HG03103 (cell line): ENCODE results near the gene TRAF7.
"Not testable (repeated sequence)": the region's sequence is repeated elsewhere in the genome, so short reads cannot be mapped to it uniquely, and the experiment has no call there.

ENCODE experiments used
- ATAC-seq: cut with Tn5 transposase; IDR thresholded peaks from one replicate; pipeline ENCODE4 v1.9.1; 2021; ENCODE audit warnings: low read depth; ENCODE audit not compliant: unreplicated experiment

TRAF7 gene

DNA sequence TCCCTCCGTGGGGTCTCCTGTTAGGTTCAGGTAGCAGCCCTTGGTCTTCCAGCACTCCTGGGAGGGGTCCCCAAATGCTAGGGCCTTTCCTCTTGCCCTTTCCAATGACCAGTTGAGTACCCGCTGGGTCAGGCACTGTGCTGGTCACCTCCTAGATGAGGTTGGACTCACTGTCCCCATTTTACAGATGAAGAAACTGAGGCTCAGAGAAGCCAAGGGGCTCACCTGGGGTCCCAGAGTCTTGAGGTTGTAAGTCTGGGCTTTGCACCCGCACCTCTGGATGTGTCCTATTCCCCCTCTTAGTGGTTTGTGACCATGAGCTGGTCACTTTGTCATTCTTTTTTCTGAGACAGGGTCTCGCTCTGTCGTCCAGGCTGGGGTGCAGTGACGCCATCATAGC lies 42.2 kb downstream of the TRAF7 start:
- no peak for ATAC-seq

DNA sequence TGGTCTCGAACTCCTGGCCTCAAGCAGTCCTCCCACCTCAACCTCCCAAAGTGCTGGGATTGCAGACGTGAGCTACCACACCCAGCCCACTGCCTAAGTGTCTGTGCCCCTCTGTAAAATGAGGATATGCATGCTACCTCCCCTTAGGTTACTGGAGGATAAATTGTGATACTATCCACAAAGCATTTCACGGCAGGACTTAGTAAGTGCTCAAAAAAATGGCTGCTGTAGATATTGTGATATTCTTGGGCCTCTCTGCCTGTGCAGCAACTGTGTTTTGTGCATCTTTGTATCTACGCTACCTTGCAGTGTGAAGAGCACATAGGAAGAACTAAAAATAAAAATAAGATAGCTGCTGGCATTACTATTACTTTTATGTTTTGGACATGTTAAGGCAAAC lies 42.7 kb downstream of the TRAF7 start:
- no peak for ATAC-seq

- ATAC-seq, result no peak
These were observed 43.5 kb downstream of the TRAF7 start for GRCh38 chr16:2199095-2199494.

DNA sequence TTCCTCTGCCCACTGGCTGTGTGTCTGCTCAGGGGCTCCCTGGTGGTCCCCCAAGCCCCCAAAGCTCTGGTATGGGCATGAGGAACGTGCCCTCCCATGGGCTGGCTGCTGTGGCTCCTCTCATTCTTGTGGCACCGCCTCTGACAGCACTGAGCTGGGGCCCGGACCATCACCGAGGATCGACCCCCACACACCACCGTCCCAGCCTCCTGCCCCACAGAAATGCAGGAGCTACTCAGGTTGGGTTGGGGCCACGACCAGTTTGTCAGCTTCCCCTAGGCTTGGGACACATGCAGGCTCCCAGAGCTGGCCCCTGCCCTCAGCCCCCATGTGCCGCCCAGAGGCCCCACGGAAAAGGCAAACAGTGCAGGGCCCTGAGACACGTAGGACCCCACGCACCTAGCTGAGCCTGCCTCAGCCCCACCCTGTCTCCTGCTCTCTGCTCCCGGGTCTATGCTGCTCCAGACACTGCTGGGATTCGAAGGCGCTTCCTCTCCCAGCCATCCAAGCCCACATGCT lies 44.1 kb downstream of the TRAF7 start:
- ATAC-seq, result no peak

DNA sequence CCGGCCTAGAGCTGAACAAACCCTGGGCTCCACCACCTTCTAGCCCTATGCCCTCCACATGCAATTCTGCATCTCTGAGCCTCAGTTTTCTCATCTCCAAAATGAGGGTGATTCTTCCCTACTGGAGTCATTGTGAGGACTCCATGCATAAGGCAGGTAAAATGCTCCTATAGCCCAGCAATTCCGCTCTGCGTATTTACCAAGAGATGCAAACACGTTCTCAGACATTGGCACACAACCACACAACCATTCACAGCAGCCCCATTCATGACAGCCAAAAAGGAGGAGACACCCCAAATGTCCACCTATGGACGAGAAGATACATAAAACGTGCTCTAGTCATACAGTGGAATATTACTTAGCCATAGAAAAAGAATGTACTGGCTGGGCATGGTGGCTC lies 44.7 kb downstream of the TRAF7 start:
- no peak for ATAC-seq

DNA sequence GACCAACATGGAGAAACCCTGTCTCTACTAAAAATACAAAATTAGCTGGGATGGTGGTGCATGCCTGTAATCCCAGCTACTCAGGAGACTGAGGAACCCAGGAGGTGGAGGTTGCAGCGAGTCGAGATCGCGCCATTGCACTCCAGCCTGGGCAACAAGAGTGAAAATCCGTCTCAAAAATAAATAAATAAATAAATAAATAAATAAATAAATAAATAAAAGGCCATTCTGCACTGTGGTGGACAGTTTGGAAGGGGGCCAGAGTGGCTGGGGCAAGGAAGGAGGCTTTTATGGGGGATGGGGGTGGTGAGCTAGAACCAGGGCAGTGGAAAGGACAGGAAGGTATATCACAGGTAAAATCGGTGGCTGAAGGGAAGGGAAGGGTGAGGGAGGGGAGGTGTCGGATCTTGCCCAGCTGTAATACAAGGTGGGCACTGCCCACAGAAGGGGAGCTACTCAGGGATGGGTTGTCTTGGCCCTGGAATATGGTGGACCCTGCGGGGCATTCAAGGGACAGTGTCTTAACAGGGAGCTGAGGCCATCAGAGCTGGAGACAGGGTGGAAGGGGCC lies 47.6 kb downstream of the TRAF7 start:
- not testable (repeated sequence) for ATAC-seq

- no peak for ATAC-seq
These were observed 49.0 kb downstream of the TRAF7 start for GRCh38 chr16:2204416-2205103.

DNA sequence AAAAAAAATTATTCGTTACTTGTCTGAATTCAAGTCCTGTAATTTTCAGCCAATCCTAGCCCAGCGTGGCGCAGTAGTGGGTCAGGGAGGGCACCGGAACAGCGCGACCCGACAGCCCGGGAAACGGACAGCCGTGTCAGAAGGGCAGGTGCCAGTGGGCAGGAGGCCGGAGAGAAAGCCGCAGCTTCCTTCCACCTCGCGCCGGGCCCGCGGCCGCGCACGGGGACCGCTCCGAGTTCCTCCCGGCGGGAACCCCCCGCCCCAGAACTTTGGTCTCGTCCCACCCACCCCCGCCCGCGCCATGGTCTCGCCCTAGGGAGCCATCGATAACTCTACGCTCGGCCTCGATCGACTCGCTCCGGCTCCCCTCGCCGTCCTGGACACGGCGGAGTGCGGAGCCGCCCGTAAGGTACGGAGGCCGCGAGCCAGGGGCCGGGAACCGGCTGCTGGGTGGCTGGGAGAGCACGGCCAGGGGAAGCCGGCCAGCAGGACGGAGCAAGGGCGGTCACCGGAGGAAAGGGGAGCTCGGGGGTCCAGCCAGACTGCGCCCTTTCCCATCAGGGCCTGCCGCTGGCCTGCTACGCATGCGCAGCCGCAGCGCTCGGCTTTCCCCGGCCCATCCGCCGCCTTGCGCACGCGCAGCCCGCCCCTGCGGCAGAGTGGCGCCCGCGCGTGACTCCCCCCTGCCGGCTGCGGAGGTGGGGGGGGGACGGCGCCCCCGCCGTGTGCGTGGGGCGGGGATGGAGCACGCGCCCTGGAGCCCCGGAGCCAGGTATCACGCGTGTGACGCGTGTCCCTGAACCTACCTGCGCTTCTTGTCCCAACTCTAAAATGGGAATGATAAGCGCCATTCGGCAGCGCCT lies 49.8 kb downstream of the TRAF7 start, which contains the start of gene MLST8:
TSS of gene MLST8 (plus strand) at position 351 of the 863 bp plus-strand sequence. CDS start 632 bp downstream, outside the sequence.
- peak; percentile 67 for ATAC-seq

GRCh38 chr16:2205967-2206313 lies 50.4 kb downstream of the TRAF7 start:
- peak; percentile 5 for ATAC-seq

DNA sequence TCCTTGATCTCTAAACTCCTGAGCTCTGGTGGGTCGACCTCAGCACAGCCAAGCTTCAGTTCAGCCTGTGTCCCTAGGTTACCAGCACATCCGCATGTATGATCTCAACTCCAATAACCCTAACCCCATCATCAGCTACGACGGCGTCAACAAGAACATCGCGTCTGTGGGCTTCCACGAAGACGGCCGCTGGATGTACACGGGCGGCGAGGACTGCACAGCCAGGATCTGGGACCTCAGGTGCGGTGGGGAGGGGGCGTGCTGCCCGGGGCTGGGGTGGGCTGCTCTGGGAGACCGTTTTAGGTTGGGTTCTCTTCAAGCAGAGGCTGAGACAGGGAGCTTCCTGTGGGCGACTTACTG lies 50.8 kb downstream of the TRAF7 start:
- no peak for ATAC-seq

GRCh38 chr16:2206780-2207433 lies 51.3 kb downstream of the TRAF7 start:
- no peak for ATAC-seq

DNA sequence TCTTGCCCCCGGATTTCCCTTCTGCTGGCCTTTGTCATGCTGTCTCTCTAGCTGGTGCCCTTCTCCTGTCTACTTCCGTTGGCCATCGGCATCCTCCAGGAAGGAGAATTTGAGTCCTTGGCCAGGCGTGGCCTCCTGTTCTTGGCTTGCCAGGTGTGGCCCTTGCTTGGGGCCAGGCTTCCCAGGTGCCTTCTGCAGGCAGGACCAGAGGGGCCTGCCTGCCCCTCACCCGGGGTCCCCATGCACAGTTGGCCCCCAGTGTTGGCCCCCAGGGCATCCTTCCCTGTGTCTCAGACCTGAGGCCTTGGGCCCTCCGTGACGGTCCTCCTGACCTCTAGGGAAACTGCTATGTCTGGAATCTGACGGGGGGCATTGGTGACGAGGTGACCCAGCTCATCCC lies 52.3 kb downstream of the TRAF7 start:
- no peak for ATAC-seq

GRCh38 chr16:2208308-2208707 lies 52.7 kb downstream of the TRAF7 start:
- ATAC-seq, result no peak

DNA sequence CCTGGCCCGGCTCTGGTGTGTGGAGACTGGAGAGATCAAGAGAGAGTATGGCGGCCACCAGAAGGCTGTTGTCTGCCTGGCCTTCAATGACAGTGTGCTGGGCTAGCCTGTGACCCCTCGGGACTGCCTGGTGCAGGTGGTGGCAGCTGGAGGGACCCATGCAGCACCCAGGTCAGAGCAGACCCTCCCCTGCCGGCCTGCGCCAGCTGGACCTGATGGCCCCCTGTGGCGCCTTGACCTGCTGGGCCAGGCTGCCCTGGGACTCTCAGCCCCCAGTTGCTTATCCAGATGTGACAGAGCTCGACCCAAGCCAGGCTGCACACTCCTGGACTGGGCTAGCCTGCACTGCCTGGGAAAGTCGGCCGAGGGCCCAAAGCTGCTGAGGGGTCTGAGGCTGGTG lies 53.2 kb downstream of the TRAF7 start:
- ATAC-seq, result no peak

DNA sequence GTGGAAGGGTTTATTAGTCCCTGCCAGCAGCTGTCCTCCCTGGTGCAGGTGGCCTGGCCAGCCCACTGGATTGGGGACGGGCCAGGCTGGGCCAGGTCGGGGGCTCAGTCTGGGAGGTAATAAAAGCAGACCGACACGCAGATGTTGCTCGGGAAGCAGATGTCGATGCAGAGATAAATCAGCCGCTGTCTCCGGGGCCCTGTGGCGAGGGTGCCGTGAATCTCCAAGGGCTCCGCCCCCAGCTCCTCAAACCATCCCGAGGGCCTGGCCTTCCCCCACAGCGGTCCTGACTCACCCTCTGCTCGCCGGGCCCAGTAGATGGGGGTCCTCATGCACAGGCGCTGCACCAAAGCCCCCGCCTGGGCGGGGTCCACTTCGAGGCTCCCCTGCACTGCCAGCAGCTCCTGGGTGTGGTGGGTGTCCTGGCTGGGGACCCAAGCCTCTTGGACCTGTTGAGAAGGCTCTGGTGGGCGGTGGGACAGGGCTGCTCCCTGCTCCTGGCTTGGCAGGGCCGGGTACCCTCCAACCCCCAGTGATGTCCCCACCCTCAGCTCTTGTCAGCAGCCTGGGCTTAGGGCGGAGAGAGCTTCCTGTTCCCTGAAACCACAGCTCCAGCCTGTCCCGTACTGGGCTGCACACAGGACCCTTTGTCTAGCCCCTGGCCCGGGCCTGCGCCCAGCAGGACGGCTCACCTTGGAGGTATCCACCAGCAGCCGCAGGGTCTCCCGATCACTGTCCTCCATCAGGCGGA lies 53.9 kb downstream of the TRAF7 start:
- no peak for ATAC-seq

GRCh38 chr16:2210009-2210332 lies 54.4 kb downstream of the TRAF7 start:
- ATAC-seq, result no peak

DNA sequence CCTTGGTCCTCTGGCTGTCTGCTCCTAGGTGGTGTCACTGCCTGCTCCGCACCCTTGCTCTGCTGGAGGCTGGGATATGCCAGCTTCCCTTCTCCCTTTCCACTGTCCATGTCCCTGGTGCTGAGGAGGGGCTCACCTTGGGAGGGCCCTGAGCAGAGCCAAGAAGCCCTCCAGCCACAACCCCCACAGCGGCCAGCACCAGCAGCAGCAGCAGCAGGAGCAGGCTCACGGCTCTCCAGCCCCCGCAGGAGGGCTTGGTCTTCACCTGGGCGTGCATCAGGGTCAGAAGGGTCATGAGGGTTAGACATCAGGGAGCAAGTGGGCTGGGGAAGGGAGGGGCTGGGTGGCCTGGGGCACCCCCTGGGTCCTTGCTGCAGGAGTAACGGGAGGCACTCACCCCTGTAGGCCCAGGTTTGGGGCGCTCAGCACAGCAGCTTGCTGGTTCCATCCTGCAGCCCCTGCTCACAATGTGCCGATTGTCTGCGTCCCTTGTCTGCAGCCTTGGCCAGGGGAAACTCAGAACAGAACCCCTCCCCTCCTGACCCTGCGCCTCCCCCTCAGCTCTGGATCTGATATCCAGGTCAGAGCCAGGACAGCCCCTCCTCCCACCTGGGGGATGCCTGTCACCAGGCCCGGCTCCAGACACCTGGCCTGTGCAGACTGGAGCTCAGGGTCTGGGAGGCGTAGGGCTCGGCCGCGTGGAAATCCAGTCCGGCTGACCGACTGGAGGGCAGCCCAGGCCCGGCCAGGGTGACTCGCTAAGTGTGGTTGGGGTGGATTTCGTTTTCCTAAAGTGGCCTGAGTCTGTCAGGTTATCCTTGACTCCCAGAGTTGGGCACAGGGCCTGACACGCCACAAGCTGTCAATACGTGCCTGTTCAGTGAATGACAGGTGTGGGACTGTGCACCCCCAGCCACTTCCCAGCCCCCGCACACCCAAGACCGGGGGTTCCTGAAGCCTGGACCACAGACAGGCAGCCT lies 55.1 kb downstream of the TRAF7 start, which contains the start of gene BRICD5:
TSS of gene BRICD5 (minus strand) at position 478 of the 980 bp plus-strand sequence. CDS start at position 448, 30 bp downstream.
- no peak for ATAC-seq

- no peak for ATAC-seq
These were observed 56.4 kb downstream of the TRAF7 start for GRCh38 chr16:2211923-2212347.
